Measurements from ENCODE around the gene MPI.

Gene MPI

DNA sequence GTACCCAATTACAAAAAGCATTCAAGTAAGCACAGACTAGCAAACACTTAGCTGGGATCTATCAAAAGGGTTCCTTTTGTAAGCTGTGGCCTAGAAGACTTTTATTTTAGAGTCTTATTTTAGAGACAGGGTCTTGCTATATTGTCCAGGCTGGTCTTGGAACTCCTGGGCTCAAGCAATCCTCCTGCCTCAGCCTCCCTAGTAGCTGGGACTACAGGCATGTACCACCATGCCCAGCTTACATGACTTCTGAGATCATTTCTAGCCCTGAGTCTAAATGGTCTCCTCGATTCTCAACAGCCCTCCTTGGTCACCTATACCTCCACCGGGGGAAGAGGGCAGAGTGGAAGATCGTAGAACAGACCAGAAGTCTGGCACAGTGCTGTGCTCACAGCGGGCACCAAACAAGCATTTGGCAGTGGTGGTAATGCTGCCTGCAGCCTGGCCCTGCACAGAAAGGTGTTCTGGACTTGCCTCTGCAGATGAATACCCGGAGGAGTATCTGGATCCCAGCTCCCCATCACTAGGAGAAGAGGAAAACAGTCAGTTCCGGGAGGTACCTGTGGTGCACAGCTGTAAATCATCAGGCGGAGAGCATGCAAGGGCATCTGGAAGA is 14.5 kb downstream of the MPI start:
- H3K4me2 ChIP-seq = no peak overlapping the region
- no peaks in the 10 kb centered on the region for H3K36me3 ChIP-seq (ENCODE audit: insufficient read depth)
- no peaks in the 10 kb centered on the region for H3K27me3 ChIP-seq (ENCODE audit: insufficient read depth, low read depth)
- TF ChIP-seq, protein P1, sequence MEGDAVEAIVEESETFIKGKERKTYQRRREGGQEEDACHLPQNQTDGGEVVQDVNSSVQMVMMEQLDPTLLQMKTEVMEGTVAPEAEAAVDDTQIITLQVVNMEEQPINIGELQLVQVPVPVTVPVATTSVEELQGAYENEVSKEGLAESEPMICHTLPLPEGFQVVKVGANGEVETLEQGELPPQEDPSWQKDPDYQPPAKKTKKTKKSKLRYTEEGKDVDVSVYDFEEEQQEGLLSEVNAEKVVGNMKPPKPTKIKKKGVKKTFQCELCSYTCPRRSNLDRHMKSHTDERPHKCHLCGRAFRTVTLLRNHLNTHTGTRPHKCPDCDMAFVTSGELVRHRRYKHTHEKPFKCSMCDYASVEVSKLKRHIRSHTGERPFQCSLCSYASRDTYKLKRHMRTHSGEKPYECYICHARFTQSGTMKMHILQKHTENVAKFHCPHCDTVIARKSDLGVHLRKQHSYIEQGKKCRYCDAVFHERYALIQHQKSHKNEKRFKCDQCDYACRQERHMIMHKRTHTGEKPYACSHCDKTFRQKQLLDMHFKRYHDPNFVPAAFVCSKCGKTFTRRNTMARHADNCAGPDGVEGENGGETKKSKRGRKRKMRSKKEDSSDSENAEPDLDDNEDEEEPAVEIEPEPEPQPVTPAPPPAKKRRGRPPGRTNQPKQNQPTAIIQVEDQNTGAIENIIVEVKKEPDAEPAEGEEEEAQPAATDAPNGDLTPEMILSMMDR (conservative IDR thresholded peaks at IDR 0.05; ENCODE audit: low read depth, low read length) = no peak
- H4K20me1 ChIP-seq (ENCODE audit: insufficient read depth) = no peaks in the 10 kb centered on the region
- H3K9ac ChIP-seq = no peak overlapping the region
- no peak overlapping the region for H2AFZ ChIP-seq (ENCODE audit: low read depth)
- no peak overlapping the region for H3K27ac ChIP-seq
- no peak overlapping the region for H3K4me3 ChIP-seq (IDR thresholded peaks at IDR 0.05; ENCODE audit: insufficient read depth, low read depth, low read length)
- no peaks in the 10 kb centered on the region; the same call in 1 of the 2 replicates for H3K79me2 ChIP-seq (ENCODE audit: insufficient read depth, low read depth)
- peaks cover 29% of the 10 kb centered on the region for H3K4me1 ChIP-seq (ENCODE audit: low read depth, poor library complexity, severe bottlenecking)

DNA sequence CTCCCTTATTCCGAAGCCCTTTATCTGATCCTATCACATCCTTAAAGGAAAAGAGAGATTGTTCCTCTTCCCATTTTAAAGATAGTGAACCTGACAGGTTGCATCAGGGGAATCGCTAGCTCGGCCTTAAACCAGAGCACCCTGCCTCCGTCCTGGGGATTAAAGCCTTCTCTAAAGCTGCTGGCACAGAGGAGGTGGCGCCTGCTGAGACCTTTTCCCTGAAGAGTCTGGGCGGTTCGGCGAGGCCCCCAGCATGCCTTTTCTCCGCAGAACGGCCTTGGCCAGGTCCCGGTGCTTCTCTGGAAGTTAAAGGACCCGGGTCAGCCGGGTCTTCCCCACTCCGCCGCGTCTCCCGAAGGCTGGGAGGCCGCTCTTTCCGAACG is 16.2 kb downstream of the MPI start:
- Histone ChIP-seq H3K4me1 (ENCODE audit: low read depth, poor library complexity, severe bottlenecking) (peaks cover 22% of the 10 kb centered on the region), H3K36me3 (ENCODE audit: insufficient read depth) (no peaks in the 10 kb centered on the region), H3K79me2 (ENCODE audit: insufficient read depth, low read depth) (no peaks in the 10 kb centered on the region; the same call in 1 of the 2 replicates), H3K27ac (peak overlapping the region; percentile 35; the same call in 1 of the 2 replicates), H4K20me1 (ENCODE audit: insufficient read depth) (no peaks in the 10 kb centered on the region), H3K27me3 (ENCODE audit: insufficient read depth, low read depth) (no peaks in the 10 kb centered on the region), H3K4me3 (IDR thresholded peaks at IDR 0.05; ENCODE audit: insufficient read depth, low read depth, low read length) (no peak overlapping the region), H2AFZ (ENCODE audit: low read depth) (peak overlapping the region; percentile 97), H3K4me2 (peak overlapping the region; percentile 82), H3K9ac (peak overlapping the region; percentile 65)
- TF ChIP-seq, protein P1 (conservative IDR thresholded peaks at IDR 0.05; ENCODE audit: low read depth, low read length) = no peak

GRCh38 chr15:74906450-74907162 is 16.8 kb downstream of the MPI start, which contains the start of gene FAM219B:
Gene FAM219B, minus strand, starts transcription at chr15:74906851. Its CDS starts 51 bp downstream, at chr15:74906800.
- H3K9ac ChIP-seq = peak within 1 kb of the TSS; percentile 65
- H2AFZ ChIP-seq (ENCODE audit: low read depth) = peak within 1 kb of the TSS; percentile 97
- peak within 1 kb of the TSS; percentile 35; the same call in 1 of the 2 replicates for H3K27ac ChIP-seq
- TF ChIP-seq, protein P1 (conservative IDR thresholded peaks at IDR 0.05; ENCODE audit: low read depth, low read length) = no peak
- no peaks in the 10 kb centered on the region for H4K20me1 ChIP-seq (ENCODE audit: insufficient read depth)
- no peaks in the 10 kb centered on the region for H3K27me3 ChIP-seq (ENCODE audit: insufficient read depth, low read depth)
- no peak within 1 kb of the TSS for H3K4me3 ChIP-seq (IDR thresholded peaks at IDR 0.05; ENCODE audit: insufficient read depth, low read depth, low read length)
- H3K36me3 ChIP-seq (ENCODE audit: insufficient read depth) = no peaks in the 10 kb centered on the region
- H3K79me2 ChIP-seq (ENCODE audit: insufficient read depth, low read depth) = no peaks in the 10 kb centered on the region; the same call in 1 of the 2 replicates
- peak within 1 kb of the TSS; percentile 84 for H3K4me2 ChIP-seq
- H3K4me1 ChIP-seq (ENCODE audit: low read depth, poor library complexity, severe bottlenecking) = peaks cover 16% of the 10 kb centered on the region

DNA sequence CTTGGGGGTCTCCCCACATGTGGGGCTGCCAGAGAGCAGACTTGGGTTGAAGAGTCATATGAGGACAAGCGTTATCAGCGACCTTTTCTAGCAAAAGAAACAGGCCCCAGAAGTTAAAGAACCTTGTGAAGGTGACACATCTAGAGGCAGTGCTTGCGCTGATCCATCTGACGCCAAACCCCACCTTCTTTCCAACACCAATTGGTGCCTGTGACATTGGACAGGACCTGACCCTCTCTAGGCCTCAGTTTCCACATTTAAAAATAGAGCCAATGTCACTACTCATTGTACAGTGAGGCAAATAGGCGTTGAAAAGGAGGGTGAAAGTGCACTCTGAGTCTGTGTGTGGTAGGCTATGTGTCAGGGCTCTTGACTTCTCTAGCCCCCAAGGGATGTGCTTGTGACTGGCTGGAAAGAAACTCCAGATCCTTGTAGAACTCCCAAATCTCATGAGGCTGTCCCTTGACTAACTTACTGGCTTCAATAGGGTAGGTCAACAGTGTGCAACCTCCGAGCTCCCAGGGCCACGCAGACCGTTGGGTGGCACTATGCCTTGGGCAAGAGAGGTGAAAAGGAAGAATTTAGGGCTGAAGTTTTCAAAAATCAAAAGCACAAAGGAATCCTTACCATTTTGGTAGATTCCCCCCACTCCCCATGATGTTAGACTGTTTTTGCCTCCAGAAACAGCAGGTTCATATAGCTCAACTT is 17.5 kb downstream of the MPI start:
- H3K27me3 ChIP-seq (ENCODE audit: insufficient read depth, low read depth) = no peaks in the 10 kb centered on the region
- no peak overlapping the region for H3K27ac ChIP-seq
- peak overlapping the region; percentile 97 for H2AFZ ChIP-seq (ENCODE audit: low read depth)
- H3K4me3 ChIP-seq (IDR thresholded peaks at IDR 0.05; ENCODE audit: insufficient read depth, low read depth, low read length) = no peak overlapping the region
- TF ChIP-seq, protein P1 (conservative IDR thresholded peaks at IDR 0.05; ENCODE audit: low read depth, low read length) = no peak
- H3K4me1 ChIP-seq (ENCODE audit: low read depth, poor library complexity, severe bottlenecking) = peaks cover 12% of the 10 kb centered on the region
- peak overlapping the region; percentile 84 for H3K4me2 ChIP-seq
- H3K36me3 ChIP-seq (ENCODE audit: insufficient read depth) = no peaks in the 10 kb centered on the region
- H3K9ac ChIP-seq = peak overlapping the region; percentile 65; the same call in 1 of the 2 replicates
- H3K79me2 ChIP-seq (ENCODE audit: insufficient read depth, low read depth) = no peaks in the 10 kb centered on the region; the same call in 1 of the 2 replicates
- no peaks in the 10 kb centered on the region for H4K20me1 ChIP-seq (ENCODE audit: insufficient read depth)
